IPS DF 6.9 (cell line): ENCODE results near the gene ZNF487.
"Not testable (repeated sequence)": the region's sequence is repeated elsewhere in the genome, so short reads cannot be mapped to it uniquely, and the experiment has no call there.

Source experiments
- DNase-seq: peaks from one replicate; pipeline ENCODE4 v3.0.0-alpha.2; 2013; ENCODE audit warnings: low read depth, low spot score
- H3K27ac ChIP-seq: one replicate; pipeline ENCODE4 v1.5.1; 2013; ENCODE audit warnings: low read length, control low read depth
- H3K27me3 ChIP-seq: 2 replicates; pipeline ENCODE4 v1.6.1; 2013; ENCODE audit warnings: mild to moderate bottlenecking, low read length; ENCODE audit not compliant: control insufficient read depth, insufficient read depth
- H3K36me3 ChIP-seq: 2 replicates; pipeline ENCODE4 v1.6.1; 2013; ENCODE audit warnings: low read length; ENCODE audit not compliant: control insufficient read depth, insufficient read depth
- H3K4me1 ChIP-seq: 2 replicates; pipeline ENCODE4 v1.6.1; 2013; ENCODE audit warnings: low read length; ENCODE audit not compliant: control insufficient read depth, insufficient read depth
- H3K4me3 ChIP-seq: 2 replicates; pipeline ENCODE4 v1.5.1; 2013; ENCODE audit warnings: mild to moderate bottlenecking, low read length
- H3K9me3 ChIP-seq: 2 replicates; pipeline ENCODE4 v1.6.1; 2013; ENCODE audit warnings: low read length, inconsistent platforms; ENCODE audit not compliant: control insufficient read depth, insufficient read depth
- WGBS: extraction: QIAGEN DNeasy Blood & Tissue Kit; methylation state at CpG from one replicate; pipeline ENCODE4 v1.1.7; 2013; ENCODE audit warnings: mixed read lengths, missing lambda C conversion rate; ENCODE audit not compliant: insufficient read length, insufficient coverage; 5-methylcytosine and 5-hydroxymethylcytosine counted together

The ZNF487 gene

DNA sequence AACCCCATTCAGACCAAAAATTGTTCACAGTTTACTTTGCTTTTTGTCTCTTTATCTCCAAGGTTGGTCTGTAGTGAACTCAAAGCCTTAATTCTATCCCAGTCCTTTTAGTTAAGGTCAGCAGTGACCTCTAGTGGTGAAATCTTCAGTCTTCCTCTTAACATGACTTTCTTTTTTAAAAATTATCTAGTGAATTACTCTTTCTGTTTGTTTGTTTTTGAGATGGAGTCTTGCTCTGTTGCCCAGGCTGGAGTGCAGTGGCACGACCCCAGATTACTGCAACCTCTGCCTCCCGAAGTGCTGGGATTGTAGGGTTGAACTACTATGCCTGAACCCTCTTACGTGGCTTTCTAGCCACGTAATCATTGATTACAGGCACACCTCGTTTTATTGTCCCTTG, 25.0 kb downstream of the ZNF487 start:
- peak; percentile 54 for DNase-seq
- Histone ChIP-seq H3K4me3 (no peak overlapping the region), H3K27ac (no peak overlapping the region)

DNA sequence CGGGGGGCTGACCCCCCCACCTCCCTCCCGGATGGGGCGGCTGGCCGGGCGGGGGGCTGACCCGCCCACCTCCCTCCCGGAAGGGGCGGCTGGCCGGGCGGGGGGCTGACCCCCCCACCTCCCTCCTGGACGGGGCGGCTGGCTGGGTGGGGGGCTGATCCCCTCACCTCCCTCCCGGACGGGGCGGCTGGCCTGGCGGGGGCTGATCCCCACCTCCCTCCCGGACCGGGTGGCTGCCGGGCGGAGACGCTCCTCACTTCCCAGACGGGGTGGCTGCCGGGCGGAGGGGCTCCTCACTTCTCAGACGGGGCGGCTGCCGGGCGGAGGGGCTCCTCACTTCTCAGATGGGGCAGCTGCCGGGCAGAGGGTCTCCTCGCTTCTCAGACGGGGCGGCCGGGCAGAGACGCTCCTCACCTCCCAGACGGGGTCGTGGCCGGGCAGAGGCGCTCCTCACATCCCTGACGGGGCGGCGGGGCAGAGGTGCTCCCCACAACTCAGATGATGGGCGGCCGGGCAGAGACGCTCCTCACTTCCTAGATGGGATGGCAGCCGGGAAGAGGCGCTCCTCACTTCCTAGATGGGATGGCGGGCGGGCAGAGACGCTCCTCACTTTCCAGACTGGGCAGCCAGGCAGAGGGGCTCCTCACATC, 28.3 kb downstream of the ZNF487 start:
- no CpG with 5 or more reads among the region's 49 CpGs for WGBS
- not testable (repeated sequence) for H3K27me3 ChIP-seq, H3K27ac ChIP-seq, DNase-seq, H3K4me3 ChIP-seq, H3K36me3 ChIP-seq, H3K4me1 ChIP-seq, H3K9me3 ChIP-seq

More for the DNA sequence above, 25.0 kb downstream of the ZNF487 start:
- no CpG with 5 or more reads among the region's 5 CpGs for WGBS
- no peaks in the 10 kb centered on the region for H3K4me1 ChIP-seq
- no peaks in the 10 kb centered on the region for H3K27me3 ChIP-seq
- H3K9me3 ChIP-seq: no peaks in the 10 kb centered on the region
- no peaks in the 10 kb centered on the region for H3K36me3 ChIP-seq

DNA sequence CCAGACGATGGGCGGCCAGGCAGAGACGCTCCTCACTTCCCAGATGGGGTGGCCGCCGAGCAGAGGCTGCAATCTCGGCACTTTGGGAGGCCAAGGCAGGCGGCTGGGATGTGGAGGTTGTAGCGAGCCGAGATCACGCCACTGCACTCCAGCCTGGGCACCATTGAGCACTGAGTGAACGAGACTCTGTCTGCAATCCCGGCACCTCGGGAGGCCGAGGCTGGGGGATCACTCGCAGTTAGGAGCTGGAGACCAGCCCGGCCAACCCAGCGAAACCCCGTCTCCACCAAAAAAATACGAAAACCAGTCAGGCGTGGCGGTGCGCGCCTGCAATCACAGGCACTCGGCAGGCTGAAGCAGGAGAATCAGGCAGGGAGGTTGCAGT, 28.8 kb downstream of the ZNF487 start:
- H3K4me3 ChIP-seq, H3K36me3 ChIP-seq, DNase-seq, H3K4me1 ChIP-seq, H3K27ac ChIP-seq, H3K27me3 ChIP-seq, H3K9me3 ChIP-seq: not testable (repeated sequence)
- no CpG with 5 or more reads among the region's 24 CpGs for WGBS

DNA sequence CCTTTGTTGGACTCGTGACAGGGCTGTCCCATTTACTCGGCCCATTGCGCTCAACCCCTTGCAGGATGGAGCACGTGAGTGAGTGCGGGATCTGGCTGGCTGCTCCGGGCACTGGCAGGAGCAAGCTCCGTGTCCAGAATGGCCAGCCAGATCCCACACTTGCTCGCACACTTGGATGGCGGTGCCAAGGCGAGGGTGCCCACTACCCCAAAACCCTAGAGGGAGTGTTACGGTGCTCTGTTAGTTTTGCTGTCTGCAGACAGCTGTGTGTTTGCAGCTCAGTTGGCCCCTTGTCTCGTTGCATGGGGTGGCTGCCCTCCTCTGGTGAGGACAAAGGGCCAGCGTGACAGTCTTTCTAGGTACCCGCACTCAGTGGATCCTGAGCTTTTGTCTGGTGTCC, 34.2 kb downstream of the ZNF487 start:
- no CpG with 5 or more reads among the region's 14 CpGs for WGBS
- H3K9me3 ChIP-seq: no peaks in the 10 kb centered on the region
- H3K27ac ChIP-seq: no peak overlapping the region
- H3K27me3 ChIP-seq: no peaks in the 10 kb centered on the region
- no peaks in the 10 kb centered on the region for H3K4me1 ChIP-seq
- no peak for DNase-seq
- no peak overlapping the region for H3K4me3 ChIP-seq
- no peaks in the 10 kb centered on the region for H3K36me3 ChIP-seq

DNA sequence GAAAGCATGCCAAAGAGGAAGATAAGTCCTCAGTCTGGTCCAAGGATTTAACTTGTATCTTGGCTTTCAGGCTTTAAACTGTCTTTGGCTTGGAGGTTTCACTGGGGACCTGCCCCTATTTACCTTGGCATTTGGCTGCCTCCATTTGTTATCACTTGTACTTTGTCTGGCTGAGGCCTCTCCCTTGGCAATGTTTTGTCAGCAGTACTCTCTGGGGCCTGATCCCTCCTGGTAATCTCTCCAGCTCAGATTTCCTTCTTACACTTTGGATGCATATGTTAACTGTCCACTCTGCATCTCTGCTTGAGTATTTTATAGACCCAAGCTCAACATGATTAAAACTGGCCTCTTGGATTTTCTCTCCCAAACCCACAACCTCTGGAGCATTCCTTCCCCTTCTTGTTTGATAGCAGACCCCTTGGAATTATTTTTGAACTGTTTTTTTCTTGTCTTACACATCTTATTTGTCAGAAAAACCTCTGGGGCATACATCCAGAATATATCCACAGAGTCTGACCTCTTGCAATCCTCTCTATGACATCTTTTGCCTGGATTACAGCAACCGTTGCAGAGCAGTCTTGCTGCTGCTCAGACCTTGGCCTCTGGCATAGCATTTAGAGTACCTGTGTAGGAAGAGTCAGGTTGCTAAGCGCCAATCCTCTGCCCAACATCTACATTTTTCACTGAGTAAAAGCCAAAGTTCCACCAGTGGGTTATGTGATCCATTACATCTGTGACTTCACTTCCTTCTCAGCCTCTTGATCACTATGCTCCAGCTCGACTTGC, 35.2 kb downstream of the ZNF487 start:
- no CpG with 5 or more reads among the region's 3 CpGs for WGBS
- Histone ChIP-seq H3K4me1 (no peaks in the 10 kb centered on the region), H3K36me3 (no peaks in the 10 kb centered on the region), H3K27ac (no peak overlapping the region), H3K27me3 (no peaks in the 10 kb centered on the region), H3K9me3 (no peaks in the 10 kb centered on the region), H3K4me3 (no peak overlapping the region)
- no peak for DNase-seq

DNA sequence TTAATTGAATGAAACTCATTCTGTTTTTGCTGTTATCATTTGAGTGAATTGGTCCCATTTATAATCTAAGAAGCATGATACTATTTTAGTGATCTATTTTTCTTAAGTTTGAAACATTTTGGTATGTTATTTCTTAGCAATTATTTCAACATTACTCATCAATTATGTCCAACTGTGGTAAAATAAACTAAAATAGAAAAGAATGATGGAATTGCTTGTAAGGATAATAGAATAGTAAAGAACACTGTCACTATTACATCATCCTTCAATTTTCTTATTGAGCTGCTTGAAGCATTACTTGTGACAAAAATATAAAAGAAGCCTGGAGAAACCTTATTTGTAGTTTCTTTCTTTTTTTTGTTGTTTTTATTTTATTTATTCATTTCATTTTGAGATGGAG, 42.4 kb downstream of the ZNF487 start:
- Histone ChIP-seq H3K4me1 (no peaks in the 10 kb centered on the region), H3K9me3 (no peaks in the 10 kb centered on the region), H3K27ac (no peak overlapping the region), H3K4me3 (no peak overlapping the region), H3K27me3 (no peaks in the 10 kb centered on the region), H3K36me3 (no peaks in the 10 kb centered on the region)
- DNase-seq: no peak

DNA sequence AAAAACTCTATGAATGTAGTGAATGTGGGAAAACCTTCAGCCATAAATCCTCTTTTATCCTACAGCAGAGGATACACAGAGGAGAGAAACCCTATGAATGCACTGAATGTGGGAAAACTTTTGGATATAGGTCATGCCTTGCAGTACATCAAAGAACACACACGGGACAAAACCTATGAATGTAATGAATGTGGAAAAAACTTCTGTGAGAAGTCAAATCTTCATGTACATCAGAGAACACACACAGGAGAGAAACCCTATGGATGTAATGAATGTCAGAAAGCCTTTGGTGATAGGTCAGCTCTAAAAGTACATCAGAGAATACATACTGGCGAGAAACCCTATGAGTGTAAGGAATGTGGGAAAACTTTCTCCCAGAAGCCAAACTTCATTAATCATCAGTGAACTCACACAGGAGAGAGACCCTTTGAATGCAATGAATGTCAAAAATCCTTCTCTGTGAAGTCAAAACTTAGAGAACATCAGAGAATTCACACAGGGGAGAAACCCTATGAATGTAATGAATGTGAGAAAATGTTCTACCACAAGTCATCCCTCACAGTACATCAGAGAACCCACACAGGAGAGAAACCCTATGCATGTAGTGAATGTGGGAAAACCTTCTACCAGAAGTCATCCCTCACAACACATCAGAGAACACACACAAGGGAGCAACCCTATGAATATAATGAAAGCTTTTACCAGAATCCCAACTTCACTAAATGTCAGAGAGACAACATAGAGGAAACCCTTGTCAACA, 45.6 kb downstream of the ZNF487 start:
- H3K4me1 ChIP-seq: no peaks in the 10 kb centered on the region

DNA sequence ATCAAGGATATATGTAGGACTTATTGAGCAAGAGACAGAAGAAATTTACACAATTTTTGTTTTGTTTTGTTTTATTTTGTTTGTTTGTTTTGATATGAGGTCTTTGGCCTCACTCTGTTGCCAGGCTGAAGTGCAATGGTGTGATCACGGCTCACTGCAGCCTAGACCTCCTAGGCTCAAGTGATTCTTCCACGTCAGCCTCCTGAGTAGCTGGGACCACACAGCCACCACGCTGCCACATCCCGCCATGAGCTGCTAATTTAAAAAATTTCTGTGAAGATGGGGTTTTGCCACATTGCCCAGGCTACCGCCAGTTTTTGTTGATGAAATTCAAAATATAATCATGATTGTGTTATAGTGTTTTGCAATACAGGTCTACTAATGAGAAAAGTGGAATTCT, 54.9 kb downstream of the ZNF487 start:
- Histone ChIP-seq H3K36me3 (no peaks in the 10 kb centered on the region), H3K4me3 (no peak overlapping the region), H3K4me1 (no peaks in the 10 kb centered on the region), H3K27me3 (no peaks in the 10 kb centered on the region), H3K27ac (no peak overlapping the region), H3K9me3 (no peaks in the 10 kb centered on the region)
- WGBS: no CpG with 5 or more reads among the region's 5 CpGs
- no peak for DNase-seq

More for the DNA sequence above, 45.6 kb downstream of the ZNF487 start:
- no peak for DNase-seq
- Histone ChIP-seq H3K9me3 (no peaks in the 10 kb centered on the region), H3K27ac (no peak overlapping the region), H3K36me3 (no peaks in the 10 kb centered on the region), H3K4me3 (no peak overlapping the region), H3K27me3 (no peaks in the 10 kb centered on the region)
- no CpG with 5 or more reads among the region's 2 CpGs for WGBS

DNA sequence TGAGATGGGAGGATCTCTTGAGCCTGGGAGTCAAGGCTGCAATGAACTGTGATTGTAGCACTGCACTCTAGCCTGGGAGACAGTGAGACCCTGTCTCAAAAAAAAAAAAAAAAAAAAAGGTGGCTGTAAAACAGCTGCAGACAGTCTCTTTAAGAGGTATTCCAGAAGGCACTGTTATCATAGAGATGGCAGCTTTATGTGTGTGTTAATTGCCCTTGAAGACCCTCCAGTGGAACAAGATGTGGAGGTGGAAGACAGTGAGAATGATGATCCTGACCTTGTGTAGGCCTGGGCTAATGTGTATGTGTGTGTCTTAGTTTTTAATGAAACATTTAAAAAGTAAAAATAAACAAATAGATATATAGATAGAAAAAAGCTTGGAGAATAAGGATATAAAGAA, 66.0 kb downstream of the ZNF487 start:
- Histone ChIP-seq H3K36me3 (no peaks in the 10 kb centered on the region), H3K27ac (no peak overlapping the region), H3K9me3 (no peaks in the 10 kb centered on the region), H3K4me3 (no peak overlapping the region), H3K4me1 (no peaks in the 10 kb centered on the region), H3K27me3 (no peaks in the 10 kb centered on the region)
- no peak for DNase-seq

DNA sequence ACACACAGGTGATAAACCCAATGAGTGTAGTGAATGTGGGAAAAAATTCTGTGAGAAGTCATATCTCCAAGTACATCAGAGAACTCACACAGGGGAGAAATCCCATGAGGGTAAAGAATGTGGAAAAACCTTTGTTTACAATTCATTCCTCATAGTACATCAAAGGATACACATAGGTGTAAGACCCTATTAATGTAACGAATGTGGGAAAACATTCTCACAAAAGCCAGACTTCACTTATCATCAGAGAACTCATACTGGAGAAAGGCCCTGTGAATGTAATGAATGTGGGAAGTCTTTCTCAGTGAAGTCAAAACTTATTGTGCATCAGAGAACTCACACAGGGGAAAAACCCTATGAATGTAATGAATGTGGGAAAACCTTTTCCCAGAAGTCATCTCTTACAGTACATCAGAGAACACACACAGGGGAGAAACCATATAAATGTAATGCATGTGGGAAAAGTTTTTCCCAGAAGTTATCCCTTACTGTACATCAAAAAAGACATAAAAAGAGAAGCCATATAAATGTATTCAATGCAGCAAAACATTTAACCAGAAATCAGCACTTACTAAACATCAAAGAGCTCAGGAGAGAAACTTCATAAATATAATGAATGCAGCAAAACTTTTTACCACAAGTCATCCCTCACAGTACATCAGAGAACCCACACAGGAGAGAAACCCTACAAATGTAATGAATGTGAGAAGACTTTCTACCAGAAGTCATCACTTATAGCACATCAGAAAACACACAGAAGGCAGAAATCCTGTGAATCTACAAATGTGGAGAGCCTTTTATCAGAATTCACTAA, 87.7 kb downstream of the ZNF487 start:
- no peaks in the 10 kb centered on the region for H3K27me3 ChIP-seq
- H3K36me3 ChIP-seq: no peaks in the 10 kb centered on the region
- no peak overlapping the region for H3K27ac ChIP-seq
- no peak overlapping the region for H3K4me3 ChIP-seq
- H3K4me1 ChIP-seq: no peaks in the 10 kb centered on the region
- WGBS: no CpG with 5 or more reads among the region's 1 CpG
- H3K9me3 ChIP-seq: peaks cover 2% of the 10 kb centered on the region; the same call in 1 of the 2 replicates
- DNase-seq: no peak
